OCI-LY7 (cell line): ENCODE results near the gene SNAPC2. TPM values are rescaled to one million over a fixed set of nuclear protein-coding genes. Genes with fewer than 3 reads are reported as not detected.
"Not testable (repeated sequence)": the region's sequence is repeated elsewhere in the genome, so short reads cannot be mapped to it uniquely, and the experiment has no call there.

Experiments used
- BruUV-seq: library from RNA; stranded (reverse); fragments of 400-500 nt; replicated peaks from 2 replicates; lab custom pipeline; 2021; lab: Mats Ljungman, UMichigan
- CTCF ChIA-PET: fragments of 300-600 bp; sonication (Branson Sonifier 250); formaldehyde crosslinking; loops from one replicate; lab custom pipeline; 2022; ENCODE audit warnings: antibody characterized with exemption; ENCODE audit not compliant: unreplicated experiment; lab: Charles Lee
- POLR2A ChIA-PET: fragments of 300-600 bp; sonication (Branson Sonifier 250); formaldehyde crosslinking; loops from one replicate; lab custom pipeline; 2022; ENCODE audit warnings: antibody characterized with exemption; lab: Charles Lee
- DNase-seq: peaks from one replicate; pipeline ENCODE4 v3.0.0-alpha.2; 2015; ENCODE audit warnings: low spot score
- H2AFZ ChIP-seq: fragments of 200-600 bp; sonication (generic), shearing (Covaris generic); 2 replicates; pipeline ENCODE4 v1.6.1; 2014; ENCODE audit warnings: mild to moderate bottlenecking, antibody characterized with exemption, low read length, moderate library complexity
- H3K27ac ChIP-seq: fragments of 200-600 bp; sonication (generic); 2 replicates; pipeline ENCODE4 v1.5.1; 2014; ENCODE audit warnings: mixed run types, low read depth, mild to moderate bottlenecking, moderate library complexity, low read length, inconsistent platforms; ENCODE audit not compliant: poor library complexity, severe bottlenecking
- H3K36me3 ChIP-seq: fragments of 200-600 bp; sonication (generic); 2 replicates; pipeline ENCODE4 v1.6.1; 2014; ENCODE audit warnings: mild to moderate bottlenecking, antibody characterized with exemption, low read length, moderate library complexity, mixed read lengths; ENCODE audit not compliant: insufficient read depth
- H3K4me1 ChIP-seq: fragments of 200-600 bp; sonication (generic); 2 replicates; pipeline ENCODE4 v1.5.1; 2014; ENCODE audit warnings: mild to moderate bottlenecking, low read length; ENCODE audit not compliant: insufficient read depth, poor library complexity, severe bottlenecking
- H3K4me2 ChIP-seq: fragments of 200-600 bp; sonication (generic); 2 replicates; pipeline ENCODE4 v1.6.1; 2014; ENCODE audit warnings: mild to moderate bottlenecking, low read length
- H3K4me3 ChIP-seq: fragments of 200-600 bp; sonication (generic); 2 replicates; pipeline ENCODE4 v1.5.1; 2014; ENCODE audit warnings: mild to moderate bottlenecking, low read depth, low read length; ENCODE audit not compliant: poor library complexity, severe bottlenecking
- H3K79me2 ChIP-seq: fragments of 200-600 bp; sonication (generic); 2 replicates; pipeline ENCODE4 v1.6.1; 2016; ENCODE audit warnings: low read depth, mild to moderate bottlenecking, low read length, moderate library complexity, mixed read lengths; ENCODE audit not compliant: insufficient read depth
- H3K9me2 ChIP-seq: fragments of 200-600 bp; sonication (generic); 2 replicates; pipeline ENCODE4 v1.6.1; 2016; ENCODE audit warnings: mild to moderate bottlenecking, low read length, mixed read lengths; ENCODE audit not compliant: insufficient read depth
- H3K9me3 ChIP-seq: fragments of 200-600 bp; sonication (generic); 2 replicates; pipeline ENCODE4 v1.6.1; 2014; ENCODE audit warnings: mild to moderate bottlenecking, mixed run types, low read length, mixed read lengths
- H4K20me1 ChIP-seq: fragments of 200-600 bp; sonication (generic); 2 replicates; pipeline ENCODE4 v1.6.1; 2014; ENCODE audit warnings: mild to moderate bottlenecking, antibody characterized with exemption, low read length, moderate library complexity, mixed read lengths; ENCODE audit not compliant: insufficient read depth
- EZH2phosphoT487 ChIP-seq: fragments of 200-600 bp; sonication (generic); IDR thresholded peaks from 2 replicates; pipeline ENCODE4 v1.6.1; 2018; ENCODE audit warnings: low read depth, borderline replicate concordance, mild to moderate bottlenecking, mixed run types, antibody characterized with exemption, low read length, moderate library complexity, mixed read lengths
- intact Hi-C: fragments of 100-400 bp; cut with micrococcal nuclease; formaldehyde crosslinking; loops from one replicate; pipeline ENCODE4 v1.10.0; 2022; ENCODE audit not compliant: unreplicated experiment
- total RNA-seq, 2 experiments: library from RNA; depleted of rRNA in 1 of 2; stranded (reverse); fragments of >200 nt in 1 of 2; shearing (Covaris generic) in 1 of 2; gene quantifications; 2 replicates each; pipeline ENCODE4 v1.2.3, GENCODE V29; 2014 to 2022
- TF ChIP-seq, protein P1 (sequence below): fragments of 200-600 bp; sonication (generic); conservative IDR thresholded peaks from 2 replicates; pipeline ENCODE4 v1.5.1; 2014; ENCODE audit warnings: mild to moderate bottlenecking, antibody characterized with exemption, low read length, moderate library complexity, mixed read lengths

Gene SNAPC2
- total RNA-seq, 2 experiments from 2014 or later = 4.9 to 8.2 TPM

DNA sequence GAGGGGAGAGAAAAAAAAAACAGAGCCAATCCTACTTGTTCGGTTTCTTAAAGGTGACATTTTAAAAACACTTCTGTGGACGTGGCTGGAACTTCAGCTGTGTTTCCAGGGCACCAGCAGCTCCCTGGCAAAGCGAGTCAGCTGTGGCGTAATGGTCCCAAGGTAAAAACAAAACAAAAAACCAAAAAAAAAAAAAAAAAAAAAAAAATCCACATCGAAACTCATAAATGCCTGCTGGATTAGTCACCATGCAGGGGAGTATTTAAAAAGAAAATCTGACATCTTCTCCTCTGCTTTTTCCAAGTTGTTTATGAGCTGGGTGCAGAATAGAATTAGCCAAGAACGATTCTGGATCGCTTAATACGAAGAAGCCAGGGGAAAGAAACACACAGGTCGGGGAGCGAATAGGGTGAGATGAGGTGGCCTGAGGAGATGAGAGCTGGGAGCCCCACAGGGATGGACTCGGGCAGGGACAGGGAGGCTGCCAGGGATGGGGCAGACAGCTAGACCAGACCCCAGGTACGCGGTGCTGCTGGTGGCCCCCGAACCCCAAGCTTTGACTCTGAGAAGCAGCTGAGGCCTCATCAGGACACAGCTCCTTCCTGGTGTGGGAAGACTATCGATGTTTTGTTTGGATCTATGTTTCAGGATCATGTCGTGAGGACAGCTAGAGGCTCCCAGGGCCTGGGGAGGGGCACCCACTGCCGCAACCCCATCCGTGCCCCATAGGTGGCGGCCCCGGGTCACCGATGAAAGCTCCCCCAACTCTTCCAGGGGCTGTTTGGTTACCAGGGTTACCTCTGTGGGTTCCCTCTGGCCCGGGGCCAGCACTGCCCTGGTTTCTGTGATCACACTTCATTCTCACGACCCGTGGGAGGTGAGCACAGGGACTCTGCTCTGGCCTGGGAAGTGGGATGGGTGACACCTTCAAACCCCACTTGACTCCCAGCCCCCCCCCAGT is 8.9 kb downstream of the SNAPC2 start:
- H3K4me2 ChIP-seq = no peak overlapping the region
- no peaks in the 10 kb centered on the region for H4K20me1 ChIP-seq
- H2AFZ ChIP-seq = no peak overlapping the region
- H3K4me1 ChIP-seq = peaks cover 5% of the 10 kb centered on the region
- intact Hi-C loops = no loop called here
- CTCF ChIA-PET = interaction anchor here (1.0 kb wide), 1 partner anchor 8 kb away, joined by 3 read pairs; the partner anchor contains the start of gene SNAPC2
- TF ChIP-seq EZH2phosphoT487 = no peak
- TF ChIP-seq, protein P1, sequence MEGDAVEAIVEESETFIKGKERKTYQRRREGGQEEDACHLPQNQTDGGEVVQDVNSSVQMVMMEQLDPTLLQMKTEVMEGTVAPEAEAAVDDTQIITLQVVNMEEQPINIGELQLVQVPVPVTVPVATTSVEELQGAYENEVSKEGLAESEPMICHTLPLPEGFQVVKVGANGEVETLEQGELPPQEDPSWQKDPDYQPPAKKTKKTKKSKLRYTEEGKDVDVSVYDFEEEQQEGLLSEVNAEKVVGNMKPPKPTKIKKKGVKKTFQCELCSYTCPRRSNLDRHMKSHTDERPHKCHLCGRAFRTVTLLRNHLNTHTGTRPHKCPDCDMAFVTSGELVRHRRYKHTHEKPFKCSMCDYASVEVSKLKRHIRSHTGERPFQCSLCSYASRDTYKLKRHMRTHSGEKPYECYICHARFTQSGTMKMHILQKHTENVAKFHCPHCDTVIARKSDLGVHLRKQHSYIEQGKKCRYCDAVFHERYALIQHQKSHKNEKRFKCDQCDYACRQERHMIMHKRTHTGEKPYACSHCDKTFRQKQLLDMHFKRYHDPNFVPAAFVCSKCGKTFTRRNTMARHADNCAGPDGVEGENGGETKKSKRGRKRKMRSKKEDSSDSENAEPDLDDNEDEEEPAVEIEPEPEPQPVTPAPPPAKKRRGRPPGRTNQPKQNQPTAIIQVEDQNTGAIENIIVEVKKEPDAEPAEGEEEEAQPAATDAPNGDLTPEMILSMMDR = peak; percentile 74
- H3K9me3 ChIP-seq = no peaks in the 10 kb centered on the region
- no peak overlapping the region for H3K4me3 ChIP-seq
- peak; percentile 51 for DNase-seq
- H3K9me2 ChIP-seq = no peaks in the 10 kb centered on the region
- H3K36me3 ChIP-seq = peaks cover 49% of the 10 kb centered on the region
- no TSS peak for BruUV-seq
- POLR2A ChIA-PET = interaction anchor here (0.7 kb wide), 1 partner anchor 672 kb away, joined by 5 read pairs; no protein-coding TSS in a partner anchor
- no peaks in the 10 kb centered on the region for H3K79me2 ChIP-seq
- H3K27ac ChIP-seq = no peak overlapping the region

DNA sequence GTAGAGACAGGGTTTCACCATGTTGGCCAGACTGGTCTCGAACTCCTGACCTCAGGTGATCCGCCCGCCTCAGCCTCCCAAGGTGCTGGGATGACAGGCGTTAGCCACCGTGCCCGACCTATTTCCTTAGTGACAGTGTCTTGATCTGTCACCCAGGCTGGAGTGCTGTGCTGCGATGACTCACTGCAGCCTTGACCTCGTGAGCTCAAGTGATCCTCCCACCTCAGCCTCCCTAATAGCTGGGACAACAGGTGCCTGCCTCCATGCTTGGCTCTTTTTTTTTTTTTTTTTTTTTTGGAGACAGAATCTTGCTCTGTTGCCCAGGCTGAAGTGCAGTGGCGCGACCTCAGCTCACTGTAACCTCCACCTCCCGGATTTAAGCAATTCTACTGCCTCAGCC is 9.9 kb downstream of the SNAPC2 start:
- DNase-seq, H3K79me2 ChIP-seq, H3K4me2 ChIP-seq, H3K4me3 ChIP-seq, H4K20me1 ChIP-seq, H3K9me3 ChIP-seq, CTCF ChIA-PET, H2AFZ ChIP-seq, intact Hi-C loops, H3K4me1 ChIP-seq, BruUV-seq, H3K27ac ChIP-seq, H3K9me2 ChIP-seq, POLR2A ChIA-PET: not testable (repeated sequence)
- peaks cover 60% of the 10 kb centered on the region for H3K36me3 ChIP-seq

DNA sequence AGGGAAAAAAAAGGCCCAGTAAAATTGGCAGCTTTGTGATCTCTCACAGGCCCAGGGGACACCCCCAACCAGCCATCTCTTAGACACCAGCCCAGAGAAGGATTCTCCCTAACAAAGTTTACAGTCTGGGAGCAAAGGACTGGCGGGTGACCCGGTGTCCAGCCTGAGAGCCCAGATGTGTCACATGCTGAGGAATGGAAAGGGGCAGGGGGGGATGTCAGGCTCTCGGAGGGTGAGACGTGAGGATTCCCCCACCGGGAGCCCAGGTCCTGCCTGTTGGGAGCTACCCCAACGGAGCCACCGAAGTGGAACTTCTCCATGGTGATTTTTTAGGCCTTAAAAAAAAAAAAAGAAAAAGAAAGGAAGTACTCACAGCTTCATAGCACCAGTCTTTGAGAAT is 10.6 kb downstream of the SNAPC2 start:
- Histone ChIP-seq H3K36me3 (peaks cover 66% of the 10 kb centered on the region), H4K20me1 (no peaks in the 10 kb centered on the region), H3K9me2 (no peaks in the 10 kb centered on the region), H3K4me1 (peaks cover 5% of the 10 kb centered on the region), H3K4me2 (no peak overlapping the region), H3K4me3 (no peak overlapping the region), H3K9me3 (no peaks in the 10 kb centered on the region), H3K79me2 (no peaks in the 10 kb centered on the region), H3K27ac (no peak overlapping the region), H2AFZ (no peak overlapping the region)
- TF ChIP-seq, protein P1 = no peak
- no peak for TF ChIP-seq EZH2phosphoT487
- ChIA-PET CTCF (no interaction called here), POLR2A (interaction anchor here (0.6 kb wide), 1 partner anchor 91 kb away, joined by 3 read pairs; no protein-coding TSS in a partner anchor)
- intact Hi-C loops = no loop called here
- DNase-seq = no peak
- BruUV-seq = no TSS peak
